GM23338 (cell line): ENCODE results near the gene OTUB2.

Source experiments
- CREB1 ChIP-seq: fragments of 250-450 bp; sonication (Bioruptor Pico); IDR thresholded peaks from 2 replicates; pipeline ENCODE4 v1.5.0; 2020; ENCODE audit warnings: low read depth, mild to moderate bottlenecking, moderate library complexity
- EZH2 ChIP-seq: fragments of 200-600 bp; sonication (generic); IDR thresholded peaks from one replicate; pipeline ENCODE4 v1.8.0; 2017; ENCODE audit warnings: antibody characterized with exemption, mild to moderate bottlenecking, low read depth; ENCODE audit not compliant: unreplicated experiment
- EZH2phosphoT487 ChIP-seq: fragments of 200-600 bp; sonication (generic); IDR thresholded peaks from one replicate; pipeline ENCODE4 v1.8.1; 2018; ENCODE audit warnings: antibody characterized with exemption; ENCODE audit not compliant: unreplicated experiment
- JUNB ChIP-seq: IDR thresholded peaks from one replicate; pipeline ENCODE4 v1.6.1; 2016; ENCODE audit warnings: antibody characterized with exemption; ENCODE audit not compliant: unreplicated experiment
- NANOG ChIP-seq: IDR thresholded peaks from 2 replicates; pipeline ENCODE4 v1.6.1; 2016; ENCODE audit warnings: antibody characterized with exemption, borderline replicate concordance
- POLR2AphosphoS5 ChIP-seq: IDR thresholded peaks from 2 replicates; pipeline ENCODE4 v1.6.1; 2016; ENCODE audit warnings: antibody characterized with exemption, low read depth
- STAT1 ChIP-seq: IDR thresholded peaks from one replicate; pipeline ENCODE4 v1.6.1; 2016; ENCODE audit warnings: antibody characterized with exemption; ENCODE audit not compliant: unreplicated experiment
- ZNF114 ChIP-seq: fragments of 250-450 bp; sonication (Bioruptor Pico); IDR thresholded peaks from 2 replicates; pipeline ENCODE4 v1.5.0; 2020; ENCODE audit warnings: mild to moderate bottlenecking, moderate library complexity
- ZNF331 ChIP-seq: fragments of 250-450 bp; sonication (Bioruptor Pico); IDR thresholded peaks from 2 replicates; pipeline ENCODE4 v1.5.0; 2020; ENCODE audit warnings: low read depth, mild to moderate bottlenecking, moderate library complexity
- TF ChIP-seq, protein P1 (sequence below), 2 experiments: fragments of 200-600 bp in 1 of 2; sonication (generic) in 1 of 2; conservative IDR thresholded peaks; 2 replicates each; pipeline versions ENCODE4 v1.5.1 to v1.6.1; 2016 to 2017; ENCODE audit warnings: antibody characterized with exemption in 2 of 2, low read depth in 2 of 2, mild to moderate bottlenecking in 2 of 2, moderate library complexity in 1 of 2
- TF ChIP-seq, protein P2 (sequence below): IDR thresholded peaks from one replicate; pipeline ENCODE4 v1.6.1; 2018; ENCODE audit warnings: antibody characterized with exemption; ENCODE audit not compliant: unreplicated experiment
- TF ChIP-seq, protein P3 (sequence below): IDR thresholded peaks from 2 replicates; pipeline ENCODE4 v1.6.1; 2016; ENCODE audit warnings: antibody characterized with exemption

DNA sequence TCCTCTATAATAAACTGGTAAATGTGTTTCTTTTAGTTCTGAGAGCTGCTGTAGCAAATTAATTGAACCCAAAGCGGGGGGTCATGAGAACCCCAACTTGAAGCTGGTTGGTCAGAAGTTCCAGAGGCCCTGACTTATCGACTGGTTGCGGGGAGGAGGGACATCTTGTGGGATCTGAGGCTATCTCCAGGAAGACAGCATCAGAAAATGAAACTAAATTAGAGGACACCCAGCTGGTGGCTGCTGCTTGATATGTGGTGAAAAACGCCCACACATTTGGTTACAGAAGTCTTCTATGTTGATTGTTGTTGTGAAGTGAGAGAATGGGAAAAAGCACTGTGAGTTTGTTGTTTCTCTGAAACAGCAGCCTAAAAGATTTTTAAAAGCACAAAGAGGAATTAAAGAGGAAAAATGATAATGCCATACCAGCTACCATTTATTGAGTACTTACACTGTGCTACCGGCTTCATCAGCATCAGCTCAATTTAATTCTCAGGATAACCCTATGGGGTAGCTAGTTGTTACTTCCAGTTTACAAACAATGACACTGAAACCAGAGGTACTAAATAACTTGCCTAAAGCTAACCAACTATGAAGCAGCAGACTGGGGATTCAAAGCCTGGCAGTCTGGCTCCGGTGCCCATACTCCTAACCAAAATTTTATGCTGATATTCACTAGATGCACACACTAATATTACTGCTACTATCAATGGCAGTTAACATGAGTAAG is 30.6 kb downstream of the OTUB2 start:
- TF ChIP-seq, protein P1, sequence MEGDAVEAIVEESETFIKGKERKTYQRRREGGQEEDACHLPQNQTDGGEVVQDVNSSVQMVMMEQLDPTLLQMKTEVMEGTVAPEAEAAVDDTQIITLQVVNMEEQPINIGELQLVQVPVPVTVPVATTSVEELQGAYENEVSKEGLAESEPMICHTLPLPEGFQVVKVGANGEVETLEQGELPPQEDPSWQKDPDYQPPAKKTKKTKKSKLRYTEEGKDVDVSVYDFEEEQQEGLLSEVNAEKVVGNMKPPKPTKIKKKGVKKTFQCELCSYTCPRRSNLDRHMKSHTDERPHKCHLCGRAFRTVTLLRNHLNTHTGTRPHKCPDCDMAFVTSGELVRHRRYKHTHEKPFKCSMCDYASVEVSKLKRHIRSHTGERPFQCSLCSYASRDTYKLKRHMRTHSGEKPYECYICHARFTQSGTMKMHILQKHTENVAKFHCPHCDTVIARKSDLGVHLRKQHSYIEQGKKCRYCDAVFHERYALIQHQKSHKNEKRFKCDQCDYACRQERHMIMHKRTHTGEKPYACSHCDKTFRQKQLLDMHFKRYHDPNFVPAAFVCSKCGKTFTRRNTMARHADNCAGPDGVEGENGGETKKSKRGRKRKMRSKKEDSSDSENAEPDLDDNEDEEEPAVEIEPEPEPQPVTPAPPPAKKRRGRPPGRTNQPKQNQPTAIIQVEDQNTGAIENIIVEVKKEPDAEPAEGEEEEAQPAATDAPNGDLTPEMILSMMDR (conservative IDR thresholded peaks at IDR 0.05; ENCODE audit: low read depth in 2 of 2), result no peak
- no peak for TF ChIP-seq EZH2
- TF ChIP-seq, protein P2, sequence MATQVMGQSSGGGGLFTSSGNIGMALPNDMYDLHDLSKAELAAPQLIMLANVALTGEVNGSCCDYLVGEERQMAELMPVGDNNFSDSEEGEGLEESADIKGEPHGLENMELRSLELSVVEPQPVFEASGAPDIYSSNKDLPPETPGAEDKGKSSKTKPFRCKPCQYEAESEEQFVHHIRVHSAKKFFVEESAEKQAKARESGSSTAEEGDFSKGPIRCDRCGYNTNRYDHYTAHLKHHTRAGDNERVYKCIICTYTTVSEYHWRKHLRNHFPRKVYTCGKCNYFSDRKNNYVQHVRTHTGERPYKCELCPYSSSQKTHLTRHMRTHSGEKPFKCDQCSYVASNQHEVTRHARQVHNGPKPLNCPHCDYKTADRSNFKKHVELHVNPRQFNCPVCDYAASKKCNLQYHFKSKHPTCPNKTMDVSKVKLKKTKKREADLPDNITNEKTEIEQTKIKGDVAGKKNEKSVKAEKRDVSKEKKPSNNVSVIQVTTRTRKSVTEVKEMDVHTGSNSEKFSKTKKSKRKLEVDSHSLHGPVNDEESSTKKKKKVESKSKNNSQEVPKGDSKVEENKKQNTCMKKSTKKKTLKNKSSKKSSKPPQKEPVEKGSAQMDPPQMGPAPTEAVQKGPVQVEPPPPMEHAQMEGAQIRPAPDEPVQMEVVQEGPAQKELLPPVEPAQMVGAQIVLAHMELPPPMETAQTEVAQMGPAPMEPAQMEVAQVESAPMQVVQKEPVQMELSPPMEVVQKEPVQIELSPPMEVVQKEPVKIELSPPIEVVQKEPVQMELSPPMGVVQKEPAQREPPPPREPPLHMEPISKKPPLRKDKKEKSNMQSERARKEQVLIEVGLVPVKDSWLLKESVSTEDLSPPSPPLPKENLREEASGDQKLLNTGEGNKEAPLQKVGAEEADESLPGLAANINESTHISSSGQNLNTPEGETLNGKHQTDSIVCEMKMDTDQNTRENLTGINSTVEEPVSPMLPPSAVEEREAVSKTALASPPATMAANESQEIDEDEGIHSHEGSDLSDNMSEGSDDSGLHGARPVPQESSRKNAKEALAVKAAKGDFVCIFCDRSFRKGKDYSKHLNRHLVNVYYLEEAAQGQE, result no peak
- TF ChIP-seq EZH2phosphoT487, result no peak
- TF ChIP-seq CREB1 (CRISPR knock-in tag), result no peak
- no peak for TF ChIP-seq POLR2AphosphoS5
- TF ChIP-seq STAT1, result no peak
- TF ChIP-seq JUNB, result no peak
- no peak for TF ChIP-seq ZNF114 (CRISPR knock-in tag)
- TF ChIP-seq ZNF331 (CRISPR knock-in tag), result no peak
- no peak for TF ChIP-seq NANOG
- TF ChIP-seq, protein P3, sequence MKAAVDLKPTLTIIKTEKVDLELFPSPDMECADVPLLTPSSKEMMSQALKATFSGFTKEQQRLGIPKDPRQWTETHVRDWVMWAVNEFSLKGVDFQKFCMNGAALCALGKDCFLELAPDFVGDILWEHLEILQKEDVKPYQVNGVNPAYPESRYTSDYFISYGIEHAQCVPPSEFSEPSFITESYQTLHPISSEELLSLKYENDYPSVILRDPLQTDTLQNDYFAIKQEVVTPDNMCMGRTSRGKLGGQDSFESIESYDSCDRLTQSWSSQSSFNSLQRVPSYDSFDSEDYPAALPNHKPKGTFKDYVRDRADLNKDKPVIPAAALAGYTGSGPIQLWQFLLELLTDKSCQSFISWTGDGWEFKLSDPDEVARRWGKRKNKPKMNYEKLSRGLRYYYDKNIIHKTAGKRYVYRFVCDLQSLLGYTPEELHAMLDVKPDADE, result no peak
